Glomerular visceral epithelial cell (primary cell): Measurements from ENCODE around the gene CSH2.

ENCODE experiments used
- DNase-seq: peaks from one replicate; pipeline ENCODE4 v3.0.0-alpha.2; 2016; ENCODE audit errors: extremely low spot score

The CSH2 gene

DNA sequence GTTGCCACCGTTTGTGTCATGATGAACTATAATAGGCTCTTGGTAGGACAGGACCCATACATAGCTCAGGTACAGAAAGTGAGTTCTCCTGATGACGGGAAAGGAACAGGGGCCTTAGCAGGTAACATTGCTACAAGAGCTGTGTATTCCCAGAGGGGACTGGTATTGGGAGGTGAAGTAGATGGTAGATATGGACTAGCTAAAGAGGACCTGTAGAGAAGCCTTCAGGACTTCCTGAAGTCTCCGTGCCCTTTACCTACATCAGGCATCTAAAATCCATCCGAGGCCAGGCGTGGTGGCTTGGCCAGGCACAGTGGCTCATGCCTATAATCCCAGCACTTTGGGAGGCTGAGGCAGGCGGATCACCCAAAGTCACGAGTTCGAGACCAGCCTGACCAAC, 18.3 kb downstream of the CSH2 start:
- DNase-seq, result no peak

DNA sequence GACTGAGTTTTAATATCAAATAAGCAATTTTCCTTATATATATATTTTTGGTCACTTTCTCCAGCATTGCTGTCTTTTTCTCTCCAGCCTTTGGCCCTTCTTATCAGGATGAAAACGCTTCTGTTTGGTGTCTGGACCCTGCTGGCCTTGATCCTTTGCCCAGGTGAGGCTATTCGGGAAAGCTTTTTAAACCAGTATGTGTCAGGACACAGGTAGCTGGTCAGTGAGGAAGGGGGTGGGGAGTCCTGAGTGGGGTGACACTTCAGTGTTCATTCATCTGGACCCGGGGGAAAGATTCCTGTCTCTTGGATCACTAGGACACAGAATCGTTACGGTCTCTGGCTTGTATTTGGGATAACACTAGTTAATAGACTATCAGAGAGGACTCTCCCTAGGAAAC, 18.8 kb downstream of the CSH2 start:
- no peak for DNase-seq

DNA sequence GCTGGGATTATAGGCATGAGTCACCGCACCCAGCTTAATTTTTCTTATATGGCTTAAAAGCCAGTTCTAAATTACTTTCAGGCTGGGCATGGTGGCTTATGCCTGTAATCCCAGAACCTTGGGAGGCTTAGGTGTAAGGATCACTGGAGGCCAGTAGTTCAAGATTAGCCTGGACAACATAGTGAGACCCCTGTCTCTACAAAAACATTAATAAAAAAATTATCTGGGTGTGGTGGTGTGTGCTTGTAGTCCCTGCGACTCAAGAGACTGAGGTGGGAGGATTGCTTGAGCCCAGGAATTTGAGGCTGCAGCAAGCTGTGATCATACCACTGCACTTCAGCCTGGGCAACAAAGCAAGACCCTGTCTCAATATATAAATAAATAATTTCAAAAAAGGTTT, 20.2 kb downstream of the CSH2 start:
- DNase-seq, result no peak

DNA sequence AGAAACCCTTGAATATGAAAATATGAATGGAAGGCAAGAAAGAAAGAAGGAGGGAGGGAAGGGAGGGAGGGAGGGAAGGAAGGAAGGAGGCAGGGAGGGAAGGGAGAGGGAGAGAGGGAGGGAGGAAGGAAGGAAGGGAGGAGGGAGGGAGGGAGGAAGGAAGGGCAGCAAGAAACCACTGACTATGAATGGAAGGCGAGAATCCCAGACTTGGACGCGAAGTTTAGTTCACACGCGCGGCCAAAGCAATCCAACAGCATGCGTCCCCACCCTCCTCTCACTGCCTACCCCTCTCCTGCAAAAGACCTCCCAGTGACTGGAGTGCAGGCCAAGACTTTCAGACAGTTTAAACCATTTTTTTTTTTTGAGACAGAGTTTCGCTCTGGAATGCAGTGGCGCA, 23.1 kb downstream of the CSH2 start:
- no peak for DNase-seq

DNA sequence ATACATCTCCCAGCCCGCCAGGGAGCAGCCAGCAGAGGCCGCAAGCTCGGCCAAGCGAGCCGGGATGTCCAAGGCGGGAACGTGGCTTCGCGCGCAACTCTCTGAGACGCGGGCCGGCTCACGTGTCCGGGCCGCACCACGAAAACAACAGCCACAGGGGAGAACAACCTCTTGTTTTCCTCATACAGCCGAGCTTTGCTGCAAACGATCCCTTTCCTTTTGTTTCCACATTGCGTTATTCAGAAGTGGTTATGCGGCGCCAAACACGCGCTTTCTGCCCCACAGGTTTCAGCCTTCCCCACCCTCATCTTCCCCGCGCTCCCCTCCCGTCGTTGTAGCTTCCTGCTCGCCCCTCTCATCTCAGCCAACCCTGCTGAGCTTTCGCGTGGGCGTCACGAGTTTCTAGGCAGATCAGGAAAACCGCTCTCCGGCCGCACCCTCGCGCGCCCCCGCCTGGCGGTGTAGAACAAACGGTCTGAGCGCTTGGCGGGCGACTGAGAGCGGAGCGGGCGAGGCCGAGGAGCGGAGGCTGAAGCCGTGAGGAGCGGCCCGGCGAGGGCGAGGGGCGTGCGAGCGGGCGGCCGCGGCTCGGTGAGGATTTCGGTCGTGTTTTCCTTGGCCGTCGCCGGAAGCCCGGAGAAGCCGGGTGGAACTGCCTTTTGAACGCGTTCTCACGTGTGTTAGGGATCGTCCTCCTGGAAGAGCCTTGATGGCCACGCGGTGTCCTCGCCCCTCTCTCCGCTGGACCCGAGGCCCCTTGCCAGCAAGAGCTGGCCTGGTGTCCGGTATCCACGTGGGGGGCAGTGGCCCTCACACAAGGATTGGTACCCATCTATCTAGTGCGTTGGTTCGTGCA, 24.4 kb downstream of the CSH2 start:
- DNase-seq, result peak; percentile 82

DNA sequence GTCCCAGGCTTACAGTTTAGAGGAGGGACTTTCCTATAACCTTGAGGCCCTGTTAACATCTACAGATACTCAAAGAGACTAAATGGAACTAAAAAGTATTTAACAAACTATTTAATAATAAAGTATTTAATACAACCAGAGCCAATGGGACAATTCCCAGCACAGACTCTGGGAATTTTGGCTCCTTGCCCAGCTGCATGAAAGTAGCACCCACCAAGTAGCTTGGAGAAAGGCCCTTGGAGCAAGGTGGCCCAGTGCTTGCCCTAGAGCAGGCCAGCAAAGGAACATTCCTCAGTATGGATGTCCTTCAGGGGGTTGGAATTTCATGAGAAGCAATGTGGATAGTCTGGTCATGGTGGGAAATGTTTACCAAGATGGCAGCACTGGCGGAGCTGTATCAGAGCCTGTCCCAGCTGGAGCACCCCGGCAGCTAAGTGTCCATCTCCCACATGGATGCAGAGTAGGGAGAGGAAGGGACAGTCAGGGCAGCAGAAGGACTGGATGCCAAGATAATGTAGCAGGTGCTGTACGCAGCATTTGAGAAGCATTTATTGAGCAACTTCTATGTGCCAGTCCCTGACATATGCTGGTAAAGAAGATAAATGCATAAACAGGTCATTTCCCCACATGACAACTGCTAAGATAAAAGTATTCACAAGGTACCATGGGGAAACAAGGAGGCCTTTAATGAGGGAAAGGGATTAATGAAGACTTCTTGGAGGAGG, 25.8 kb downstream of the CSH2 start:
- DNase-seq, result no peak

DNA sequence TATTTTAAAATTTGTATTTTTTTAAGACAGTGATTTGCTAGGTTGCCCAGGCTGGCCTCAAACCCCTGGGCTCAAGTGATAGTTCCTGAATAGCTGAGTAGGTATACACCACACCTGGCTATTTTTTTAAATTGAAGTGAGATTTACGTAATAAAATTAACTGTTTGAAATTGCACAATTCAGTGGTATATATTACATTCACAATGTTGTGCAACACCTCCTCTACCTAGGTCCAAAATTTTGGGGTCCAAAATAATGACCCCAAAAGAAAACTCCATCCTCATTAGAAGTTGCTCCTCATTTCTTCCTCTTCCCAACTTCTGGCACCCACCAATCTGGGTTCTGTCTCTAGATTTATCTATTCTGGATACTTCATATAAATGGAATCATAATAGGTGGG, 28.0 kb downstream of the CSH2 start:
- no peak for DNase-seq

DNA sequence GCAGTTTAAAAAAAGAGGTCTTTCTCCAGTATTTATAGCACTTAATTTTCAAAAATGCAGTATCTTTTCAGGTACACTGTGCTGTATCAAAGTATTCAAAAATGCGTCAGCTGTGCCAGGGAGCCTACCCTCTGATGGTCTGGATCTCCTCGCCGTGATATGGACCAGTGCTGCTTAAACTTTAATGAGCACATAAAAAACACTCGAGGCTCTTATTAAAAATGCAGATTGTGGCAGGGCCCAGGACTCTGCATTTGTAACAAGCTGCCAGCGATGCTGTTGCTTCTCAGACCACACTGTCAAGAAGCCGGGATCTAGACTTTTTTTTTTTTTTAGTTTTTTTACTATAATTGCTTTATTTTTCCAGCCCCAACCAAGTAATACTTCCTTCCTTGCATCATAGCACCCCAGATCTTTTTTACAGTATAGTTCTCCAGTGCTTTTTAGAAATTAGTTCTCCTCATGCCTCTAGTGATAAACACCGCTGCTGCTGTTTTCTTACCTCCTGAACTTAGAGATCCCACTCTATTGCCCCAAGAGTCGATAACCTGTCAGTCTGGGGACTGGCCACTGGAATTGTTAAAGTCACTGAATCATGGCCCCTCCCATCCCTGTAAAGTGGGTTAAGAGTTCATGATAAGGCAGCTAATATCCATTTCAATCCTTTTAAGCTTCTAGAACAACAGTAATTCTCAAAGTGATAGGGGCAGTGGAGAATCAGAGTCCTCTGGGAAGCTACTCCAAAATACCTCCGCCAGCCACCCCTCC, 29.4 kb downstream of the CSH2 start:
- DNase-seq, result no peak

DNA sequence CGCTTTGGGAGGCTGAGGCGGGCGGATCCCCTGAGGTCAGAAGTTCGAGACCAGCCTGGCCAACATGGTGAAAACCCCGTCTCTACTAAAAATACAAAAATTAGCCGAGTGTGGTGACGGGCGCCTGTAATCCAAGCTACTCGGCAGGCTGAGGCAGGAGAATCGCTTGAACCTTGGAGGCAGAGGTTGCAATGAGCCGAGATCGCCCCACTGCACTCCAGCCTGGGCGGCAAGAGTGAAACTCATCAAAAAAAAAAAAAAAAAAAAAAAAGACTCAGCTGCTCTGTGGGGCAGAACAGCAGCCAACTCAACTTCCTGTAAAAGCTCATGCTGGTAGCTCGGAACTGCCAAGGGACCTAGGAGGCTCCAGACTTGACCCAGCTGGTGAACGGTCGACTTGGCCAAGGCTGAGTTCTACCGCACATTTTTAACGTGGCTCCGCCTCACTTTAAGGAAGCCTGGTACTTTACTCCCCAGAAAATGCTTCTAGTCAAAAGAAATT, 30.0 kb downstream of the CSH2 start:
- DNase-seq, result peak; percentile 80

DNA sequence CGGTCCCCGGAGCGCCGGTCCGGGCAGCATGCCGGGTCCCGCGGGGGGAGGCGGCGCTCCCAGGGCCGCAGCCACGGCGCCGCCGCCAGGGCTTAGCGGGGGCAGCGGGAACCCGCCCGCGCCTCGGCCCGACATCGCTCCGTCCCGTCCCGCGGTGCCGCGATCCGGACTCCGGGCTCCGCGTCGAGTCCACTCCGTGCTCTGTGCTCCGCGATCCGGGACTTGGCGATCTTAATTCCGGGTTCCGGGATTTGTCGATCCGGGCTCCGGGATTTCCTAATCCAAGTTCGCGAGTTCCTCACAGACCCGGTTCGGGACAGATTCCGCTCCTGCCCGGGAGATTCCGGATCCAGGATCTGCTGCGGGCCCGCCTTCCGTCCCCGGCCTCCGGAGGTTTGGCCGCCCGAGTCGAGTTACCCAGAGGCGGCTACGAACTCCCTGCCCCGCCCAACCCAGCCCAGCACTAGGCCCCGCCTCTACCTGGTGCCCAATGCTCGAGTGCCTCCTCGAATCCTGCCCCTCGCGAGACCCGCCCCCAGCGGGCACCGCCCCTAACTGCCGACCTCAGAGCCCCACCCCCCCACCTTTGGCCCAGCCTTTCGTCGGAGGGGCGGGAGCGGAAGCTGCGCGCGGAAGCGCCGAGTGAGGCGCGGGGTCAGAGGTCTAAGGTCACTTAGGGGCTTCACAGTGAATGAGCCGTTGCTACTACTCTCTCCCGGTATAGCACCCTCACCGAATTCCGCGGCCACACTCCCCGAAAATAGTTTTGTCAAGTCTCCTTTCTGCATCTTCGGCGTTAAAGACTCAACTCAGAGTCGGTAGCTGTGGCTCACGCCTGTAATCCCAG, 30.7 kb downstream of the CSH2 start, which contains the start of gene SMARCD2:
Gene SMARCD2, minus strand, starts transcription at position 146 of the 847 bp plus-strand sequence. Its CDS starts 11 bp downstream, at position 135.
- DNase-seq, result peak; percentile 99

DNA sequence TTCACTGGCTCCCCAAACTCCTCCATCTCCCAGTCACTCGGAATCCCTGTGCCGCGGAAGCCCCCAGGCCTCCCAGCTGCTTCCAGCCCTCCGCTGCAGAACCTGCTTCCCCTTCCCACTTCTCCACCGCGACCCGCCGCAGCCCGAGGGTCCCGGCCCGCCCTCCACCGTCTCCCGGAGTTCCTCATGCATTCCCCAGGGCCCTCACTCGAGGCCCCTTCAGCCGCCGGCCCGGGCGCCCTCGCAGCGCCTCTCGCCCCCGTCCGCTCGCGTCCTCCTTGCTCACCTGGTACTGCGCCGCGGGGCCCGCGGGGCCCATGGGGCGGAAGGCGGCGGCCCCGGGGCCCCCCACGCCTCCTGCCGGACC, 31.3 kb downstream of the CSH2 start:
- no peak for DNase-seq

DNA sequence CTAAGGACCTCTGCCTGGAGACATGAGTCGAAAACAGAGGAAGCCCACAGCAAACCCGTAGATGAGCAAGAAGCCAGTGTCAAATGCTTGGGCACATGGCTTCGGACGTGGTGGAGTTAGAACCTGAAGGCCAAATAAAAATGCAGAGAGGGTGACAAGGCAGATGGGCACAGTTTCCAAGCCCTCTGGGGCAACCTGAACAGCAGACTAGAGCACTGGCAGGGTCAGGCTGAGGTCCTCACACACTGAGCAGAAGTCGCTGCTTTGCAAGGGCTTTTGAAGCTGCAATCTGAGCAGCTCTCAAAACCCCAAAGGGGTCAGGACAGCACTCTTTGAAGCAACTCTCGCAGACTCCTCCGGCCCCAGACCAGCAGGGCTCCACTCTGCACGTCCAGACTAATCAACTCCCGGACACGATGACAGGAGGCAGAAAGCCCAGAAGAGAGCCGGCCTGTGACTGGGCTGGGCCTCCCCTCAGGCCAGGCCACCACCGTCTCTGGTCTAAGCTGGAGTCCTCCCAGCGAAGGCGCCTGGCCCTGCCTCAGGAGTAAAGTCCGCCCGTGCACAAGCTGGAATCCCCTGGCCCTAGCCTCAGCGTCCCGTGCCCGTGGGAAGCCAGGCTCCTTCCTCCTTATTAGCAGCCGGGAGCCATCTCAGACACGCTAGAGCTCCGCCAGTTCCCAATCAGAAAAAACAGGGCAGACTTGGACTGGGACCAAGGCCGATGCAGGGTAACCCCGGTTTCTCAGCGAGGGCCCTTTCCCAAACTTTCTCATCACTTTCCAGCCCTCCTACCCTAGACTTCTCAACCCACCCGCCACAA, 31.9 kb downstream of the CSH2 start:
- DNase-seq, result peak; percentile 35

DNA sequence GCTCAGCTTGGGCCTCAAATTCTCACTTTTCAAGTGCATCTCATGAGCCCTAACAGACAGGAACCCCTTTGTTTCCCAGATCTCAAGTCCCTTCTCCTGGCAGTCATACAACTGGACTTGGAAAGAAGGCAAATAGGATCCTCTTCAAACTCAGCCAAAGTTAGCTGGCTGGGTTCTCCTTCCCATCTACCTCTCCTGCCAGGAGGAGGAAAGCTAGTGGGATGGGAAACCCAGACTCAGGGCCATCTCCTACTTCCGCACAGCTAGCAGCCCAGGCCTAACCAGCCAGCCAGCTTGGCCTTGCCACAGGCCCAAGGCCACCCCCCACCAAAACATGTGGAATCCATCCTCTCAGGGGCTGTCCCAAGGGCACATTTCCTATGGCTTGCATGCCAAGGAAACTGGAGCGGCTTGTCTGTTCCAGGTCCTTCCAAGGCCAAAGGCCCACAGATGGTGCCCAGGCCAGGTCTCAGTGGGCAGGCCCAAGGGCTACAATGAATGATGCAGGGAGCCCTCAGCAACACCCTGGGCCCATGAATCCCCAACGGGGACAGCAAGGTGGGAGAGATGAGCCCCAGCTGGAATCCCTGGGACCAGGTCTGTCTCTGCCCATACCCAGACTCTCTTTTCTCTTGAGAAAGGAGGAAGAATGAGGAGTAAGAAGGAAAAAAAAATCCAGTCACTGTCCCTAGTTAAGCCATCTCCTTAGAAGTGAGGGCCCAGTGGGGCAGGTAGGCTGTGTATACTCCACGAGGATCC, 32.7 kb downstream of the CSH2 start:
- DNase-seq, result no peak

DNA sequence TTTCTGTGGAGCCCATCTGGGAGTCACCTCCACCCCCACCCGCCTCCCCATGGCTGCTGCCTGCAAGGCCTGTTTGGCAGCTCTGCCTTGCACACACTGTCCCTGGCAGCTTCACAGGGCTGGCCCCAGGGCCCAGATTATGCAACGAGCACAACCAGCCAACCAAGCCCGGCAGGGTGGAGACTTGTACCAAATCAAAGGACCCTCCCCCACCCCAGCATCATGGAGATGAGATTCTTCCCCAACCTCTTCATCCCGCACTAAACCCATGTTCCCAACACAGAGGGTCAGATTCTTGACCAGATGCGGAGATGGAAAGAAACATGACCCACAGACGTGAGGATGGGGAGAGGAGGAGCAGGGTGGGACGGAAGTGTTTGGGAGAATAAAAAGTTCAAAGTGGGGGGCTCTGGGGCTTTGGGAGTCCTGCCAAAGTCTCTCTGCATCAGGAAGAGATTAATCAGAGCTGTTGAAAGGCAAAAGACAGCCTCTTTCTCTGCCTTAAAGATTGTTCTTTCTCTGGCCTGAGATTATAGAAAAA, 34.8 kb downstream of the CSH2 start:
- no peak for DNase-seq

DNA sequence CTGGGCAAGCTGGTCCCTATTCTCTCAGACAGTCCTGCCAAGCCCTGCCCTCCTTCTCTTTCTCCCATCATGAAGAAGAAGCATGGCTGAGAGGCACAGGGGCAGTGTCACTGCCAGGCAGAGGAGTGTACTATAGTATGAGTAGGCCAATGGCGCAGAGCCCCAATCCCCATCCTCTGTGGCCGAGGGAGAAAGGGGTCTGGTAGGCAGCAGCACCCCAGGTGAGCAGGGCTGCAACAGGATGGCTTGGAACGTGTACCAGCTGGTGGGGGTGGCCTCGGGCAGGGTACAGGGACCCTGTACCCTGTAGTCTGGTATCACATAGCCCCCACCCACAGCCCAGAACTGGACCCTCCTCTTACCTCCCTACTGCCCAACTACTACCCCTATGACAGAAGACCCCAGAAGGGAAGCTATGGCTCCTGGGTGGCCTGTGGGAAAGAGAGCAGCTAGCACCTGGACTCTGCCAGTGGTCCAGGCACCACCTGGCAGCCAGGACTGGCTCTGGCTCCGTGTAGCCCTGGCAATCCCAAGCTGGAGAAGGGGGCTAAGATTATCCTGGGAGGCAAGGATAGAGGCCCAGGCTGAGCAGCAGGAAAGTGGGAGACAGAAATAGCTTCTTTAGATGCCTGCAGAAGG, 35.4 kb downstream of the CSH2 start:
- no peak for DNase-seq

DNA sequence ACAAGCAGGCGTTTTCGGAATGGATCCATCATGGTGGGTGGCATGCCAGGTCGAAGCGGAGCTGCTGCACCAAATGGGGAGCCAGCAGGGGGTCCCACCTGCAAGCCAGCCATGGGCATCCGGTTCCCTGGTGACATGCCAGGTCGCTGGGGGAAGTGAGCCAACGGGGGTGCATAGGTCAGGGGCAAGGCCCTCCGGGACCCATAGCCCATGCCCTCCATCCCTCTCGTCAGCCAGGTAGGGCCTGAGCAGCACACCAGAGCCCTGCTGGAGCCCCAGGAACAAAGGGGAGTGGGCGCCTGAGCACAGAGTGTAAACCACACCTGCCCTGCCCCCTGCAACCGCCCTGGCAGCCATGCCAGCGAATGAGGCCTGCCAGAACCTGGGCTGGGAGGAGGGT, 36.0 kb downstream of the CSH2 start:
- DNase-seq, result no peak

DNA sequence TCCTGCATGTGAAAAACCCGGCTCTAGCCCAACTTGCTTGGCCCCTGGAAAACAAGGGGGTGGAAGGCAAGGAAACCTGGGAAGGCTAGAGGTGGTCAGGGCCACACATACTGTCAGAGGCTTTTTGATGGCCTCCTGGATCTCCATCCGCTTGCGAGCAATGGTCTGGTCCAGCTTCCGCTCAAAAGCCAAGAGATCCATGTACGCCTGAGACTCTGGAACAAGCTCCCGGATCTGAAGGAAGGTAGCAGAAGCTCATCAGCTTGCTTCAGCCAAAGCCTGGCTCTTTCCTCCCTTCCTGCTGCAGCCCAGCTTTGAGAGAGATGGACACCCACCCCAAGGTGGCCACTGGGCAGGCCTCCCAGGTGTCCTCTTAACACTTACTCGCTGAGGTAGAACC, 36.7 kb downstream of the CSH2 start:
- no peak for DNase-seq

DNA sequence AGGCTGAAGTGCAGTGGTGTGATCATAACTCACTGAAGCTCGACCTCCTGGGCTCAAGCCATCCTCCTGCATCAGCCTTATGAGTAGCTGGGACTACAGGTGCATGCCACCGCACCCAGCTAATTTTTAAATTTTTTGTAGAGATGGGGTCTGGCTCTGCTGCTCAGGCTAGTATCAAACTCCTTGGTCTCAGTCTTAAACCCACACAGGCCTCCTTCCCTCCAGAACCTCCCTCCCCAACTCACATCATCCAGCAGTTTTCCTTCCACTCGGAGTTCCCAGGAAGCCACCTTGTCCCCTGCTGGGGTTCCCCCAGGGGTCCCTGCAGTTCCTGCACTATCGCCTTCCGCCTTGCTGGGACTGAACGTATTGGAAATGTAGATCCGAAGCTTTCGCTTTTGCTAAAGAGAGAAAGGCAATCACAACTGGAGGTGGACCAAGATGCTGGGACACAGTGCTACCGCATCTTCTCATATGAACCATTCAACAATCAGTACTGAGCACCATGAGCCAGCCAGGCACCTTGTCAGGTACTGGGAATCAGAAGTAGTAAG, 38.2 kb downstream of the CSH2 start:
- DNase-seq, result no peak
